ENCODE data around the gene TMBIM6.
"Not testable (repeated sequence)": the region's sequence is repeated elsewhere in the genome, so short reads cannot be mapped to it uniquely, and the experiment has no call there.

DNA sequence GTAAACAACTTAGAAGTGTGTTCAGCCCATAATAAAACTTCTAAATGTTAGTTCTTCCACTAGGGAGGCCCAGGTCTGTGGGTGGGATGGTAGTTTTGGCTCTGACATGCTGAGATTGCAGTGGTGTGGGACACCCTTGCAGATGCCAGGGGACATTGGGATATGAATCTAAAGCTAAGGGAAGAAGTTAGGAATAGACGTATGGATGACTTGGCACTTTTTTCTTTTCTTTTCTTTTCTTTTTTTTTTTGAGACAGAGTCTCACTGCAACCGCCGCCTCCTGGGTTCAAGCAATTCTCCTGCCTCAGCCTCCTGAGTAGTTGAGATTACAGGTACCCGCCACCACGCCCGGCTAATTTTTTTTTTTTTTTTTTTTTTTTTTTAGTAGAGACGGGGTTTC, 31.7 kb downstream of the TMBIM6 start:
- not testable (repeated sequence) for TF ChIP-seq POLR2A (IDR thresholded peaks at IDR 0.05)
- TF ChIP-seq, protein P1, sequence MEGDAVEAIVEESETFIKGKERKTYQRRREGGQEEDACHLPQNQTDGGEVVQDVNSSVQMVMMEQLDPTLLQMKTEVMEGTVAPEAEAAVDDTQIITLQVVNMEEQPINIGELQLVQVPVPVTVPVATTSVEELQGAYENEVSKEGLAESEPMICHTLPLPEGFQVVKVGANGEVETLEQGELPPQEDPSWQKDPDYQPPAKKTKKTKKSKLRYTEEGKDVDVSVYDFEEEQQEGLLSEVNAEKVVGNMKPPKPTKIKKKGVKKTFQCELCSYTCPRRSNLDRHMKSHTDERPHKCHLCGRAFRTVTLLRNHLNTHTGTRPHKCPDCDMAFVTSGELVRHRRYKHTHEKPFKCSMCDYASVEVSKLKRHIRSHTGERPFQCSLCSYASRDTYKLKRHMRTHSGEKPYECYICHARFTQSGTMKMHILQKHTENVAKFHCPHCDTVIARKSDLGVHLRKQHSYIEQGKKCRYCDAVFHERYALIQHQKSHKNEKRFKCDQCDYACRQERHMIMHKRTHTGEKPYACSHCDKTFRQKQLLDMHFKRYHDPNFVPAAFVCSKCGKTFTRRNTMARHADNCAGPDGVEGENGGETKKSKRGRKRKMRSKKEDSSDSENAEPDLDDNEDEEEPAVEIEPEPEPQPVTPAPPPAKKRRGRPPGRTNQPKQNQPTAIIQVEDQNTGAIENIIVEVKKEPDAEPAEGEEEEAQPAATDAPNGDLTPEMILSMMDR (IDR thresholded peaks at IDR 0.05) = not testable (repeated sequence)
